AG04450 (cell line): ENCODE measurements around the gene SLC2A4. TPM values are rescaled to one million over a fixed set of nuclear protein-coding genes. Genes with fewer than 3 reads are reported as not detected.
"Not testable (repeated sequence)": the region's sequence is repeated elsewhere in the genome, so short reads cannot be mapped to it uniquely, and the experiment has no call there.

Source experiments
- CTCF ChIA-PET: fragments of 300-600, 350-600 bp; formaldehyde crosslinking; extraction: SDS; loops from one replicate; lab custom pipeline; 2022; ENCODE audit warnings: antibody characterized with exemption, inconsistent platforms; lab: Charles Lee
- POLR2A ChIA-PET: fragments of 350-600 bp; formaldehyde crosslinking; extraction: SDS; loops from one replicate; lab custom pipeline; 2021; ENCODE audit warnings: antibody characterized with exemption, inconsistent platforms; lab: Yijun Ruan, JAX
- DNase-seq: peaks from one replicate; pipeline ENCODE4 v3.0.0-alpha.2; 2011; ENCODE audit warnings: low read depth, low spot score
- H3K27ac ChIP-seq: one replicate; pipeline ENCODE4 v1.5.1; 2012; ENCODE audit warnings: low read depth, low read length, control low read depth
- H3K27me3 ChIP-seq: one replicate; pipeline ENCODE4 v1.6.0; 2012; ENCODE audit warnings: low read length; ENCODE audit not compliant: control insufficient read depth, insufficient read depth
- H3K4me3 ChIP-seq: 2 replicates; pipeline ENCODE4 v1.5.1; 2011; ENCODE audit warnings: mild to moderate bottlenecking, low read depth, low read length, control low read depth
- H3K9me3 ChIP-seq: 2 replicates; pipeline ENCODE4 v1.5.1; 2012; ENCODE audit warnings: low read length; ENCODE audit not compliant: control insufficient read depth, insufficient read depth
- CTCF ChIP-seq: IDR thresholded peaks from 2 replicates; pipeline ENCODE4 v1.5.1; 2011; ENCODE audit warnings: low read depth, low read length, control low read depth, inconsistent platforms
- polyA plus RNA-seq: library from polyadenylated mRNA; depleted of rRNA; stranded (reverse); fragments of >200 nt; gene quantifications from 2 replicates; pipeline ENCODE4 v1.2.3, GENCODE V29; 2011

Gene SLC2A4
- polyA plus RNA-seq, 1 experiment = 0.21 TPM

- no peaks in the 10 kb centered on the region for H3K9me3 ChIP-seq
- peak overlapping the region; percentile 97 for H3K4me3 ChIP-seq
- DNase-seq = peak; percentile 99
- POLR2A ChIA-PET = interaction anchor here (0.5 to 1.5 kb wide), 11 partner anchors 13 to 254 kb away, joined by 3 to 17 read pairs (median 5); partner anchors contain the start of genes GABARAP, GPS2, MPDU1 and POLR2A
- H3K27me3 ChIP-seq = peaks cover 4% of the 10 kb centered on the region
- H3K27ac ChIP-seq = peak overlapping the region; percentile 91
- TF ChIP-seq CTCF = no peak
- CTCF ChIA-PET = interaction anchor here (0.6 to 2.6 kb wide), 10 partner anchors 13 to 284 kb away, joined by 3 to 13 read pairs (median 3); partner anchors contain the start of genes PLSCR3, SENP3, SLC2A4 and TMEM256
These were observed 48.0 kb downstream of the SLC2A4 start for GRCh38 chr17:7329374-7329996.

DNA sequence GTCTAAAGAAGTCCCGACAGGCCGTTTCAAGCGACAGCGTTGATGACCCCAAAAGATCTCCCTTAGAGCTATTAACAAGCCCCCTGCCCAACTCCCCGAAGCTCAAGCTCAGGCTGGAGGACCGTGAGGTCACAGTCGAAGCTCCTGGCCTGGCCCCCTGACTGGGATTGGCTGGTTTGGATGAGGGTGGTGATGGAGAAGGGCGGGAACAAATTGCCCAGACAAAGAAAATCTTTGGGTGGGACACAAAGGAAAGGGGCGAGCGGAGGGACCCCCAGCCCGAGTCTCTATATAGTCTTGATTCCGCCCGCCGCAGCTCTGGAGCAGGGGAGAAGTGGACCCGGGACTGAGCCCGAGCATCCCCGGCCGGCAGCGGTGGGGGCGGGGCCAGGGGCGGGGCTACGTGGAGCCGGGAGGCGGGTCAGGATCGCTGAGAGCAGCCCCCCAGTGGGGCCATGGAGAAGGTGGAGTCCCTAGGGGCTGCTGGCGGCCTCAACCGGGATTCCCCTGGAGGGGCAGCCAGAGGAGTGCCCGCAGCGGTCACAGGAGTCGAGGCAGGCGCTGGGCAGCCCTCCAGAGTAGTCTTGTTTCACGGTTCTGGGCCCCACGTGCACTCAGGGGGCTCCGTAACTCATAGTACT is 48.6 kb downstream of the SLC2A4 start:
- CTCF ChIA-PET = interaction anchor here (0.6 to 2.6 kb wide), 9 partner anchors 18 to 285 kb away, joined by 3 to 13 read pairs (median 3); partner anchors contain the start of genes PLSCR3, SENP3, SLC2A4 and TMEM256
- no peak for TF ChIP-seq CTCF

DNA sequence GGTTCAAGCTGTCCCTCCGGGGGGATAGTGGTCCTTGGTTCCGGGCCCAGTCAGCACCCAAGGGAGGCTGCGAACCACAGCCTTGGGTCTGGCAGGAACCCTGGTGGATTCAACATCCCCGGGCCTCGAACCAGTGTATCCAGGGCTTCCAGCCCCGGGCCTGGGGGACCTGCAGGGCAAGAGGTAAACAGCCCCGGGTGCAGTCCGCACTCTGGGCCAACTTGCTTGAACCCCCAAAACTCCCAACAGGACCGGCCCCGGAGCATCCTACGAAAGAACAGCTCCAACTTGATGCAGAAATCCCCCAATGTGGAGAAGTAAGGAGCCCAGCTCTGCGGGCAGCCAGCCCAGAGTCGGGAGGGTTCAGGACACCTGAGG is 49.1 kb downstream of the SLC2A4 start:
- peak overlapping the region; percentile 97 for H3K4me3 ChIP-seq
- POLR2A ChIA-PET = interaction anchor here (1.4 kb wide), 1 partner anchor 88 kb away, joined by 3 read pairs; the partner anchor contains the start of gene GABARAP
- CTCF ChIA-PET = interaction anchor here (2.6 kb wide), 1 partner anchor 230 kb away, joined by 13 read pairs; the partner anchor contains the start of gene SENP3
- no peak for DNase-seq
- peak overlapping the region; percentile 91 for H3K27ac ChIP-seq
- H3K9me3 ChIP-seq = no peaks in the 10 kb centered on the region
- no peak for TF ChIP-seq CTCF
- peaks cover 4% of the 10 kb centered on the region for H3K27me3 ChIP-seq

More for the DNA sequence above, 48.6 kb downstream of the SLC2A4 start:
- Histone ChIP-seq H3K4me3 (peak overlapping the region; percentile 97), H3K27me3 (peaks cover 4% of the 10 kb centered on the region), H3K27ac (peak overlapping the region; percentile 91), H3K9me3 (no peaks in the 10 kb centered on the region)
- POLR2A ChIA-PET = interaction anchor here (0.6 to 1.5 kb wide), 10 partner anchors 12 to 253 kb away, joined by 3 to 17 read pairs (median 4); partner anchors contain the start of genes GABARAP, GPS2, MPDU1 and POLR2A
- DNase-seq = no peak

DNA sequence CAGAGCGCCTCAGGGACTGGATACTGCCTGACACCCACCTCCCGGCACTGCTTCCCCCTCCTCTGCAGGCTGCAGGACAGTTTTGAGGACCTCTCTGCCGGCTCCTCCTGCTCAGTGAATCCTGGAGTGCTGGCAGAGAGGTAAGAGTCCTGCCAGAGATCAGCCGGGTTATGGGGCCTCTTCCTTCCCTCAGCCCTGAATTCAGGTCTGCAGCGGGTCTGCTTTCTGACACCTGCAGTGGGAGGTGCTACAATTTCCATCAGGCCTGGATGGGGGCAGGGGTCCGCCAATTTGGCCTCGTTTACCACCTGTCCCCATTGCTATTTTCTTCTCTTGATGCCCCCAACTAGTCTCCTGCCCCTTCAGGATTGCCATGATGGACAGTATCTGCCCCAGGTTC is 50.6 kb downstream of the SLC2A4 start:
- Histone ChIP-seq H3K27ac (no peak overlapping the region), H3K9me3 (no peaks in the 10 kb centered on the region), H3K27me3 (peaks cover 9% of the 10 kb centered on the region), H3K4me3 (no peak overlapping the region)
- DNase-seq = no peak
- ChIA-PET POLR2A (no interaction called here), CTCF (no interaction called here)
- no peak for TF ChIP-seq CTCF

DNA sequence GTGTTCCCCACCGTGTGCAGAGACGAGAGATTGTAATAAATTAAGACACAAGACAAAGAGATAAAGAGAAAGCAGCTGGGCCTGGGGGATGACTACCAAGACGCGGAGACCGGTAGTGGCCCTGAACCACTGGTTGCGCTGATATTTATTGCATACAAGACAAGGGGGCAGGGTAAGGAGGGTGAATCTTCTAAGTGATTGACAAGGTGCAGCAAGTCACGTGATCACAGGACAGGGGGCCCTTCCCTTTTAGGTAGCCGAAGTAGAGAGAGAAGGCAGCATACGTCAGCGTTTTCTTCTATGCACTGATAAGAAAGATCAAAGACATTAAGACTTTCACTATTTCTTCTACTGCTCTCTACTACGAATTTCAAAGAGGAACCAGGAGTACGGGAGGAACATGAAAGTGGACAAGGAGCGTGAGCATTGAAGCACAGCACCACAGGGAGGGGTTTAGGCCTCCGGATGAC is 51.1 kb downstream of the SLC2A4 start:
- POLR2A ChIA-PET, DNase-seq, H3K9me3 ChIP-seq, H3K27me3 ChIP-seq, H3K4me3 ChIP-seq, H3K27ac ChIP-seq, CTCF ChIA-PET: not testable (repeated sequence)
